Camera-type eye (tissue), 1 donor: Measurements from ENCODE around the gene TMEM63A. TPM values are rescaled to one million over a fixed set of nuclear protein-coding genes. Genes with fewer than 3 reads are reported as not detected.

ENCODE experiments used
- total RNA-seq: library from RNA; depleted of rRNA; stranded (reverse); fragments of >200 nt; gene quantifications from one replicate; pipeline ENCODE4 v1.2.3, GENCODE V29; 2014

The TMEM63A gene
- 33.0 TPM for total RNA-seq

GRCh38 chr1:225881959-225882693 is at the start of gene TMEM63A:
TSS of gene TMEM63A (minus strand) at chr1:225882380. CDS start at chr1:225877580, 4,800 bp downstream.

DNA sequence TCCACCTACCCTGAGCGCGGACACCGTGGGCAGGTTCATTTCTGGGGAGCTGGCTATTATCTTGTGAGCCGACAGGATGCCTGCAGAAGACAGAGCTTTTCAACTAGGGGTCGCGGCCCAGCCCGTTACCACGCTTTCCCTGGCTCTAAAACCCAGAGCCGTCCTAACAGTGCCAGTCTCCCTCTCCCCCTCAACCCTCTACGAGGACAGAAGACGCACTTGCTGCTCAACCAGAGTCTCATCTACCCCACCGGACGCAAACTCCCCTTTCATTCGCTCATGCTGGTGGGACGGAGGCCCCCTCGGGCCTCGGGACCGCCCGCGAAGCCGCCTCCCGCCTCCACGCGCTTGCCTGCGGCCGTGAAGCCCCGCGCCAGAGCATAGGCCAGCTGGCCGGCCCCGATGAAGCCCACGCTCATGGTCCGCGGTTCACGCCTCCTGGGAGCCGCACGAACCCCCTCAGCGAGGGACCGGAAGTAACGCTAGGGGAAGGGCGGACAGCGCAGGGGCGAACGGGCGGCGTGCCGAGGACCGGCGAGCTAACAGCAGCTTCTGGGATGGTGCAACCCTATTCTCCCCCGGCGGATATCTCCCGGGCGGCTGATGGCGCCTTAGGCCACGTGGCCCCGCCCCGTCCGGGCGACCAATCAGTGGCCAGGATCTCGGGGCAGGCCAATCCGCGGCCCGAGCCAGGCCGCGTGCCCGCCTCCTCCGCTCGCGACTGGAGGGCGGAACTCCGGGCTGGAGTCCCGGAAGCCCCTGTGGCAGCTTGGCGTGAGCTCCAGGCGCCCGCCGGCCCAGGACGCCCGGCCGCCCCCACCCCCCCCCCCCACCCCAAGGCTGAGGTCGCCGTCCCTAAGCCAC is 41.7 kb upstream of the TMEM63A start, which contains the start of gene PYCR2:
PYCR2 (minus strand) TSS at position 559 of the 864 bp plus-strand sequence; CDS start at position 419, 140 bp downstream.

DNA sequence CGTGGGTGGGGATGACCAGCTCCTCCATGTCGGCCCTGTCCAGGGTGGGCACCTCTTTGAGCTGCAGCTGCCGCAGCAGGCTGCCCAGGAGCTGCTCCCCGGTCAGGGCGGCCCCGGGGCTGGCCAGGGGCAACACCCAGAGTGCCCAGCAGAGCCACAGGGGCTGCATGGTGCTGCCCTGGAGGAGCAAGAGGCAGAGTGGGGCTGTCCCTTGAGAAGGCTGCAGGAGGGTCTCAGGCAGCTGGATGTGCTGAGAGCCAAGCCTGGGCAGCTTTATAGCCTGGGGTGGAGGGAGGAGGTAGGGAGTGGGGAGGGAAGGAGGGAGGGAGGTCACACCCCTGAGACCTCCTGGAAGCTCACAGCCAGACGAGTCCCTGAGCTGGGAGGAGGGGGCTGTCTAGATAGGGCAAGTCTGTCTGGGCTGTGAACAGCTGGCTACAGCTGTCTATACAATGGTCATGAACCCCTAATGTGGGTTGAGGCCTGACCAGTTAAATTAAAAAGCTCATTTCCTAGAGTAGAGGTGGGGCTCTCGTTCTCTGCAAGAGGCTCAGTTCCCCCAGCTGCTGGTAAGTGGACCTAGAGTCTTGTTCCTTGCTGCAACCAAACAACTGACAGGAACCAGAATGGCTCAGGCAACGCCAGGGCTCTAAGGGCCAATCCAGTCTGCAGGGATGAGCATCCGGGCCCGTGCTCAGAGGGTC is 6.9 kb upstream of the TMEM63A start, which contains the start of gene LEFTY1:
LEFTY1 (minus strand) TSS at position 249 of the 704 bp plus-strand sequence; CDS start at position 169, 80 bp downstream.

DNA sequence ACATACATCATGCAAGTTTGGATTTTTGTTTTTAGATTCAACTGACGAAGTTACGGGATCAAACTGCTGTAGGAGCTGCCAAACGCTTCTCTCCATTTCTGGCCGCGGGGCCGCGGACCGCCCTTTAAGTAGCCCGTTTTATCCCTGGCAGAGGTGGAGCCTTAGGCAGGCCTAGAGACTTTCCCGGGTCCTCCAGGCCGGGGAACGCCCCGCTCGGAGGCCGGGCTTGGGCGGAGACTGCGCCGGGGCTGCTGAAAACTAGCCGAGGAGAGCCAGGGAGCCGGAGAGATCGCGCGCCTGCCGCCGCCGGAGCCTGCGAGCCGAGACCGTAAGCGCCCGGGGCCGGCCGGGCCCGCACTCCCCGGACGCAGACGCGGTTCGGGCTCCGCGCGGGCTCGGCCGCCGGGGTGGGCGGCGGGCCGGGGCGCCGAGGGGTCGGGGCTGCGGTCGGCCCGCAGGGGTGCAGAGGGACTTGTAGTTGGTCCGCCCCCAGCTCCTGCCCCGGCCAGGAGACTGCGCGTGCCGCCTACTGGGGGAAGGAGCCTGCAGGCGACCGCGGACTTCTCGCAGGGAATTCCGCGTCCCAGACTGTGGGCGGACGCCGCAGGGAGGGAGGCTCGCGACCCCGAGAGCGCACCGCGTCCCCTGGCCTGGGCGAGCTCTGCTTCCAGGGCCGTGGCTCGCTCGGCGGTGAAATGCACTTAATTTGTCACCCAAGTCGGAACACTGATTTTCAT is 72.2 kb downstream of the TMEM63A start, which contains the start of gene EPHX1:
EPHX1 (plus strand) TSS at position 283 of the 737 bp plus-strand sequence. CDS start 18,606 bp downstream, outside the sequence.

Other genes with a start within 250 kb of the TMEM63A start
- 113 TPM for gene ENAH, start 229.3 kb downstream of the TMEM63A start, total RNA-seq
- 461 TPM for gene SRP9, start 104.6 kb downstream of the TMEM63A start, total RNA-seq
- 29.0 TPM for gene EPHX1, start 72.3 kb downstream of the TMEM63A start, total RNA-seq
- 0.60 TPM for gene LEFTY1, start 6.8 kb upstream of the TMEM63A start, total RNA-seq
- 36.1 TPM for gene PYCR2, start 41.9 kb upstream of the TMEM63A start, total RNA-seq
- gene LEFTY2, start 58.8 kb upstream of the TMEM63A start, total RNA-seq = 4.2 TPM
- 43.3 TPM for gene SDE2, start 117.0 kb upstream of the TMEM63A start, total RNA-seq
- gene H3-3A, start 180.3 kb upstream of the TMEM63A start, total RNA-seq = 625 TPM